Suppressor macrophage (primary cell): ENCODE data around the gene HS6ST1.
"Not testable (repeated sequence)": the region's sequence is repeated elsewhere in the genome, so short reads cannot be mapped to it uniquely, and the experiment has no call there.

ENCODE experiments used
- DNase-seq, 4 experiments: peaks; one replicate each; pipeline ENCODE4 v3.0.0-alpha.2; 2020 to 2022

Gene HS6ST1

GRCh38 chr2:128321784-128322714 is 3.4 kb upstream of the HS6ST1 start:
- DNase-seq, result peak; percentile 84 to 93 (median 93)

- DNase-seq, result no peak
Measured at GRCh38 chr2:128320906-128321771, 2.5 kb upstream of the HS6ST1 start.

GRCh38 chr2:128320192-128320905 is 1.7 kb upstream of the HS6ST1 start:
- no peak for DNase-seq

GRCh38 chr2:128319631-128320191 is 1.0 kb upstream of the HS6ST1 start:
- no peak for DNase-seq

GRCh38 chr2:128318245-128318644 is 423 bp downstream of the HS6ST1 start:
- DNase-seq, result peak in 3 of 4 experiments; percentile 16 to 52 (median 38)

GRCh38 chr2:128317899-128318225 is 806 bp downstream of the HS6ST1 start:
- not testable (repeated sequence) for DNase-seq

- DNase-seq, result peak; percentile 25 to 49 (median 42)
Measured at GRCh38 chr2:128317181-128317898, 1.3 kb downstream of the HS6ST1 start.

GRCh38 chr2:128316777-128317180 is 1.9 kb downstream of the HS6ST1 start:
- DNase-seq, result no peak

- DNase-seq, result no peak
Measured at GRCh38 chr2:128315829-128316776, 2.6 kb downstream of the HS6ST1 start.

- no peak for DNase-seq
Measured at GRCh38 chr2:128315122-128315828, 3.4 kb downstream of the HS6ST1 start.

- DNase-seq, result no peak
Measured at GRCh38 chr2:128314348-128315121, 4.1 kb downstream of the HS6ST1 start.

- DNase-seq, result no peak
Measured at GRCh38 chr2:128313931-128314347, 4.7 kb downstream of the HS6ST1 start.

GRCh38 chr2:128313091-128313836 is 5.4 kb downstream of the HS6ST1 start:
- DNase-seq, result no peak

GRCh38 chr2:128312411-128312810 is 6.3 kb downstream of the HS6ST1 start:
- DNase-seq, result no peak

- DNase-seq, result no peak
Measured at GRCh38 chr2:128311755-128312341, 6.8 kb downstream of the HS6ST1 start.

GRCh38 chr2:128311216-128311754 is 7.4 kb downstream of the HS6ST1 start:
- DNase-seq, result peak in 1 of 4 experiments; percentile 2

- peak in 1 of 4 experiments; percentile 12 for DNase-seq
Measured at GRCh38 chr2:128310761-128311160, 7.9 kb downstream of the HS6ST1 start.
